Activated T-helper 17 cell treated with anti-CD3 and anti-CD28 coated beads, Interleukin-2, amount 50 U/mL, for 72 hours (primary cell): ENCODE measurements around the gene ACSF3. TPM values are rescaled to one million over a fixed set of nuclear protein-coding genes. Genes with fewer than 3 reads are reported as not detected.
"Not testable (repeated sequence)": the region's sequence is repeated elsewhere in the genome, so short reads cannot be mapped to it uniquely, and the experiment has no call there.

Source experiments
- ATAC-seq: fragments of 150-1000 bp; cut with Tn5 transposase; replicated peaks from 2 replicates; pipeline ENCODE4 v1.10.0; 2021; ENCODE audit warnings: mild to moderate bottlenecking, moderate library complexity
- H3K27ac Mint-ChIP-seq: one replicate; pipeline ENCODE4 v1.8.0; 2022; ENCODE audit warnings: mixed read lengths
- H3K27me3 Mint-ChIP-seq: one replicate; pipeline ENCODE4 v1.8.0; 2022; ENCODE audit warnings: mixed read lengths
- H3K36me3 Mint-ChIP-seq: one replicate; pipeline ENCODE4 v1.8.0; 2022; ENCODE audit warnings: low read depth, mild to moderate bottlenecking, mixed read lengths
- H3K4me1 Mint-ChIP-seq: one replicate; pipeline ENCODE4 v1.8.0; 2022; ENCODE audit warnings: mixed read lengths
- H3K4me3 Mint-ChIP-seq: one replicate; pipeline ENCODE4 v1.8.0; 2022; ENCODE audit warnings: mild to moderate bottlenecking, mixed read lengths
- H3K9me3 Mint-ChIP-seq: one replicate; pipeline ENCODE4 v1.8.0; 2022; ENCODE audit warnings: mixed read lengths
- total RNA-seq, 2 donors: library from RNA; stranded (reverse); gene quantifications; one replicate each; pipeline ENCODE4 v1.2.3, GENCODE V29; 2022

Gene ACSF3
- total RNA-seq, 2 donors from 2014 or later, result 35.4 to 47.9 TPM

- ATAC-seq, result no peak
- H3K9me3 Mint-ChIP-seq, result no peaks in the 10 kb centered on the region
- H3K27me3 Mint-ChIP-seq, result no peaks in the 10 kb centered on the region
- no peak overlapping the region for H3K27ac Mint-ChIP-seq
- no peak overlapping the region for H3K4me3 Mint-ChIP-seq
- H3K36me3 Mint-ChIP-seq, result no peaks in the 10 kb centered on the region
- H3K4me1 Mint-ChIP-seq, result no peaks in the 10 kb centered on the region
Observed at GRCh38 chr16:89179656-89180315, 86.1 kb downstream of the ACSF3 start.

- no peak overlapping the region for H3K27ac Mint-ChIP-seq
- H3K4me3 Mint-ChIP-seq, result no peak overlapping the region
- H3K4me1 Mint-ChIP-seq, result no peaks in the 10 kb centered on the region
- H3K27me3 Mint-ChIP-seq, result no peaks in the 10 kb centered on the region
- no peak for ATAC-seq
- no peaks in the 10 kb centered on the region for H3K9me3 Mint-ChIP-seq
- no peaks in the 10 kb centered on the region for H3K36me3 Mint-ChIP-seq
Observed at GRCh38 chr16:89183463-89183862, 89.8 kb downstream of the ACSF3 start.

- no peak overlapping the region for H3K27ac Mint-ChIP-seq
- no peak for ATAC-seq
- H3K9me3 Mint-ChIP-seq, result no peaks in the 10 kb centered on the region
- no peaks in the 10 kb centered on the region for H3K36me3 Mint-ChIP-seq
- H3K4me1 Mint-ChIP-seq, result no peaks in the 10 kb centered on the region
- no peak overlapping the region for H3K4me3 Mint-ChIP-seq
- H3K27me3 Mint-ChIP-seq, result no peaks in the 10 kb centered on the region
Observed at GRCh38 chr16:89183975-89184676, 90.5 kb downstream of the ACSF3 start.

- no peak overlapping the region for H3K27ac Mint-ChIP-seq
- no peaks in the 10 kb centered on the region for H3K9me3 Mint-ChIP-seq
- H3K4me3 Mint-ChIP-seq, result no peak overlapping the region
- no peak for ATAC-seq
- H3K27me3 Mint-ChIP-seq, result no peaks in the 10 kb centered on the region
- H3K36me3 Mint-ChIP-seq, result no peaks in the 10 kb centered on the region
- no peaks in the 10 kb centered on the region for H3K4me1 Mint-ChIP-seq
Observed at GRCh38 chr16:89184677-89184932, 91.0 kb downstream of the ACSF3 start.

GRCh38 chr16:89184933-89185794 lies 91.5 kb downstream of the ACSF3 start:
- no peak for ATAC-seq
- no peak overlapping the region for H3K4me3 Mint-ChIP-seq
- H3K36me3 Mint-ChIP-seq, result no peaks in the 10 kb centered on the region
- no peaks in the 10 kb centered on the region for H3K27me3 Mint-ChIP-seq
- H3K27ac Mint-ChIP-seq, result no peak overlapping the region
- H3K4me1 Mint-ChIP-seq, result no peaks in the 10 kb centered on the region
- H3K9me3 Mint-ChIP-seq, result no peaks in the 10 kb centered on the region

GRCh38 chr16:89185887-89186592 lies 92.4 kb downstream of the ACSF3 start:
- not testable (repeated sequence) for H3K4me1 Mint-ChIP-seq, H3K4me3 Mint-ChIP-seq, H3K27ac Mint-ChIP-seq, H3K9me3 Mint-ChIP-seq, H3K27me3 Mint-ChIP-seq, ATAC-seq, H3K36me3 Mint-ChIP-seq

- H3K4me3 Mint-ChIP-seq, H3K36me3 Mint-ChIP-seq, H3K9me3 Mint-ChIP-seq, ATAC-seq, H3K27me3 Mint-ChIP-seq, H3K27ac Mint-ChIP-seq, H3K4me1 Mint-ChIP-seq: not testable (repeated sequence)
Observed at GRCh38 chr16:89186593-89187031, 93.0 kb downstream of the ACSF3 start.

GRCh38 chr16:89187032-89187769 lies 93.5 kb downstream of the ACSF3 start:
- Mint-ChIP-seq H3K9me3 (no peaks in the 10 kb centered on the region), H3K36me3 (no peaks in the 10 kb centered on the region), H3K27me3 (no peaks in the 10 kb centered on the region), H3K27ac (no peak overlapping the region), H3K4me1 (no peaks in the 10 kb centered on the region), H3K4me3 (no peak overlapping the region)
- peak; percentile 48 for ATAC-seq

GRCh38 chr16:89187770-89188392 lies 94.2 kb downstream of the ACSF3 start:
- no peaks in the 10 kb centered on the region for H3K36me3 Mint-ChIP-seq
- H3K4me1 Mint-ChIP-seq, result no peaks in the 10 kb centered on the region
- H3K9me3 Mint-ChIP-seq, result no peaks in the 10 kb centered on the region
- H3K27ac Mint-ChIP-seq, result no peak overlapping the region
- ATAC-seq, result peak; percentile 41
- no peak overlapping the region for H3K4me3 Mint-ChIP-seq
- no peaks in the 10 kb centered on the region for H3K27me3 Mint-ChIP-seq

- H3K4me3 Mint-ChIP-seq, H3K27me3 Mint-ChIP-seq, H3K27ac Mint-ChIP-seq, H3K4me1 Mint-ChIP-seq, H3K9me3 Mint-ChIP-seq, H3K36me3 Mint-ChIP-seq, ATAC-seq: not testable (repeated sequence)
Observed at GRCh38 chr16:89188471-89189357, 95.1 kb downstream of the ACSF3 start.

- Mint-ChIP-seq H3K36me3 (no peaks in the 10 kb centered on the region), H3K27ac (no peak overlapping the region), H3K9me3 (no peaks in the 10 kb centered on the region), H3K4me1 (no peaks in the 10 kb centered on the region), H3K27me3 (no peaks in the 10 kb centered on the region), H3K4me3 (no peak overlapping the region)
- no peak for ATAC-seq
Observed at GRCh38 chr16:89189358-89190025, 95.8 kb downstream of the ACSF3 start.

- H3K4me3 Mint-ChIP-seq, result no peak overlapping the region
- no peaks in the 10 kb centered on the region for H3K4me1 Mint-ChIP-seq
- no peak for ATAC-seq
- no peak overlapping the region for H3K27ac Mint-ChIP-seq
- no peaks in the 10 kb centered on the region for H3K36me3 Mint-ChIP-seq
- no peaks in the 10 kb centered on the region for H3K9me3 Mint-ChIP-seq
- no peaks in the 10 kb centered on the region for H3K27me3 Mint-ChIP-seq
Observed at GRCh38 chr16:89190150-89190958, 96.7 kb downstream of the ACSF3 start.
